Liver (tissue), 9 donors: ENCODE data around the gene ADARB1. TPM values are rescaled to one million over a fixed set of nuclear protein-coding genes. Genes with fewer than 3 reads are reported as not detected.
A peak's percentile ranks its signal among the peaks of the same experiment; 100 is the strongest.

ENCODE experiments used
- DNase-seq: peaks from one replicate; pipeline ENCODE4 v3.0.0-alpha.2; 2017; ENCODE audit warnings: low spot score
- H3K27ac ChIP-seq, 2 donors: one replicate each; pipeline ENCODE4 v1.7.0; 2013; ENCODE audit warnings: inconsistent platforms in 2 of 2, low read length in 2 of 2, control low read depth in 1 of 2, low read depth in 1 of 2, mild to moderate bottlenecking in 1 of 2
- H3K27me3 ChIP-seq, 4 donors: one replicate each; pipeline versions ENCODE4 v1.6.1 to v1.7.0; 2013; ENCODE audit warnings: low read length in 3 of 4, inconsistent platforms in 1 of 4, mild to moderate bottlenecking in 1 of 4, moderate library complexity in 1 of 4; ENCODE audit not compliant: control insufficient read depth in 4 of 4, insufficient read depth in 4 of 4
- H3K36me3 ChIP-seq, 4 donors: one replicate each; pipeline versions ENCODE4 v1.6.1 to v1.7.0; 2013; ENCODE audit warnings: low read length in 3 of 4, mild to moderate bottlenecking in 3 of 4, low read depth in 1 of 4, moderate library complexity in 1 of 4; ENCODE audit not compliant: control insufficient read depth in 4 of 4, insufficient read depth in 3 of 4
- H3K4me1 ChIP-seq, 4 donors: one replicate each; pipeline versions ENCODE4 v1.6.1 to v1.7.0; 2013; ENCODE audit warnings: low read length in 3 of 4, mild to moderate bottlenecking in 3 of 4, moderate library complexity in 1 of 4; ENCODE audit not compliant: control insufficient read depth in 4 of 4, insufficient read depth in 4 of 4
- H3K4me3 ChIP-seq, 3 donors: one replicate each; pipeline versions ENCODE4 v1.6.1 to v1.7.0; 2013; ENCODE audit warnings: low read length in 3 of 3, control low read depth in 1 of 3, low read depth in 1 of 3, mild to moderate bottlenecking in 1 of 3
- H3K9ac ChIP-seq, 2 donors: one replicate each; pipeline ENCODE4 v1.7.0; 2013; ENCODE audit warnings: low read length in 2 of 2, mild to moderate bottlenecking in 2 of 2, moderate library complexity in 2 of 2, control low read depth in 1 of 2, low read depth in 1 of 2
- H3K9me3 ChIP-seq, 4 donors: one replicate each; pipeline versions ENCODE4 v1.6.1 to v1.7.0; 2013; ENCODE audit warnings: low read length in 3 of 4; ENCODE audit not compliant: control insufficient read depth in 4 of 4
- ATF3 ChIP-seq: IDR thresholded peaks from 2 replicates; pipeline ENCODE4 v1.6.1; 2016; ENCODE audit warnings: antibody characterized with exemption
- EGR1 ChIP-seq, 2 donors: IDR thresholded peaks; 2 replicates each; pipeline ENCODE4 v1.6.1; 2016 to 2018; ENCODE audit warnings: antibody characterized with exemption in 2 of 2, low read depth in 2 of 2
- FOXA1 ChIP-seq: IDR thresholded peaks from 2 replicates; pipeline ENCODE4 v1.6.1; 2016; ENCODE audit warnings: antibody characterized with exemption
- FOXA2 ChIP-seq: IDR thresholded peaks from 2 replicates; pipeline ENCODE4 v1.6.1; 2016; ENCODE audit warnings: antibody characterized with exemption
- GABPA ChIP-seq, 2 donors: IDR thresholded peaks in 1 of 2; conservative IDR thresholded peaks in 1 of 2; 2 replicates each; pipeline ENCODE4 v1.6.1; 2016; ENCODE audit warnings: antibody characterized with exemption in 2 of 2, mild to moderate bottlenecking in 1 of 2, moderate library complexity in 1 of 2
- HNF4G ChIP-seq: IDR thresholded peaks from 2 replicates; pipeline ENCODE4 v1.6.1; 2016; ENCODE audit warnings: antibody characterized with exemption
- JUND ChIP-seq, 2 donors: IDR thresholded peaks; 2 replicates each; pipeline ENCODE4 v1.6.1; 2016; ENCODE audit warnings: antibody characterized with exemption in 2 of 2
- MAX ChIP-seq: IDR thresholded peaks from 2 replicates; pipeline ENCODE4 v1.6.1; 2016; ENCODE audit warnings: antibody characterized with exemption
- NR2F2 ChIP-seq: IDR thresholded peaks from 2 replicates; pipeline ENCODE4 v1.6.1; 2016; ENCODE audit warnings: antibody characterized with exemption
- RAD21 ChIP-seq, 2 donors: IDR thresholded peaks; 2 replicates each; pipeline ENCODE4 v1.6.1; 2016; ENCODE audit warnings: antibody characterized with exemption in 2 of 2, mild to moderate bottlenecking in 2 of 2
- REST ChIP-seq: IDR thresholded peaks from 2 replicates; pipeline ENCODE4 v1.6.1; 2016; ENCODE audit warnings: antibody characterized with exemption, mild to moderate bottlenecking
- RXRA ChIP-seq, 2 donors: IDR thresholded peaks; 2 replicates each; pipeline ENCODE4 v1.6.1; 2017 to 2018; ENCODE audit warnings: antibody characterized with exemption in 2 of 2, mild to moderate bottlenecking in 1 of 2
- SP1 ChIP-seq: IDR thresholded peaks from 2 replicates; pipeline ENCODE4 v1.6.1; 2018; ENCODE audit warnings: antibody characterized with exemption, mild to moderate bottlenecking
- TAF1 ChIP-seq: conservative IDR thresholded peaks from 2 replicates; pipeline ENCODE4 v1.6.1; 2016; ENCODE audit warnings: antibody characterized with exemption, mild to moderate bottlenecking
- ZBTB33 ChIP-seq: IDR thresholded peaks from 2 replicates; pipeline ENCODE4 v1.6.1; 2016; ENCODE audit warnings: antibody characterized with exemption
- WGBS: extraction: QIAGEN DNeasy Blood & Tissue Kit; methylation state at CpG from one replicate; pipeline ENCODE4 v1.1.7; 2013; 5-methylcytosine and 5-hydroxymethylcytosine counted together
- polyA plus RNA-seq, 2 donors: library from polyadenylated mRNA; stranded (reverse) in 1 of 2; unstranded in 1 of 2; fragments of 200-250 nt in 1 of 2; fragments of >200 nt in 1 of 2; fragmentation: Nextera tagmentation in 1 of 2; extraction: Ambion mirVana in 1 of 2; gene quantifications; one replicate each; pipeline versions ENCODE4 v1.2.1 to v1.2.3, GENCODE V29; 2013 to 2015
- total RNA-seq, 2 donors: library from RNA; depleted of rRNA; stranded (reverse); fragments of >200 nt; gene quantifications; one replicate each; pipeline ENCODE4 v1.2.3, GENCODE V29; 2014
- TF ChIP-seq, protein P1 (sequence below): fragments of 150-350 bp; IDR thresholded peaks from 2 replicates; pipeline ENCODE4 v1.5.1; 2017; ENCODE audit warnings: improper control_type of control experiment, low read depth, low read length; ENCODE audit not compliant: missing input control
- donor health status: healthy.
- donor health status: healthy.
- donor health status: healthy.
- donor health status: healthy.
- donor health status: healthy.

The ADARB1 gene
- total and polyA plus RNA-seq, 4 donors: 1.6 to 7.8 (median 2.9) TPM

DNA sequence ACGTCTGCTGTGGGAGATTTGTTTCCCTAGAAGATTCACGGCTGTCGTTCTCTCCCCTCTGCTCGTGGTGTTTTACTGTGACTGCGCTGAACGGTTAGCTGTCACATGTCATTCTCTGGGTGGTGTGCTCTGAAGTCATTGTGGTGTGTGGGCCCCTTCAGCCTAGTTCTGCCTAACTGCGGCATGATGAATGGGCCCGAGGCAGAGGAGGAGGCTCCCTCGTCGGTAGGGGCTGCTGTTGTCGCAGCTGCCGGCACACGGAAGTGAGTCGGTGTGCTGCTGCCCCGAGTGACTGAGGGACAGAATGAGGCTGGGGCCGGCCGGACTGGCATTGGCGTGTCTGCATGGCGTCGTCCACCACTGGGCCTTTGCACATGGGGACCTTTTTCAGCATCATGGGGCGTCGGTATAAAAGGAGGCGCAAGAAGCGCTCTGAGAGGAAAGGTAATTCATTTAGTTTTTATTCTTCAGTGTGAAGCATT, 77.9 kb downstream of the ADARB1 start:
- H3K4me1 ChIP-seq: no peaks in the 10 kb centered on the region
- TF ChIP-seq ZBTB33: no peak
- TF ChIP-seq, protein P1, sequence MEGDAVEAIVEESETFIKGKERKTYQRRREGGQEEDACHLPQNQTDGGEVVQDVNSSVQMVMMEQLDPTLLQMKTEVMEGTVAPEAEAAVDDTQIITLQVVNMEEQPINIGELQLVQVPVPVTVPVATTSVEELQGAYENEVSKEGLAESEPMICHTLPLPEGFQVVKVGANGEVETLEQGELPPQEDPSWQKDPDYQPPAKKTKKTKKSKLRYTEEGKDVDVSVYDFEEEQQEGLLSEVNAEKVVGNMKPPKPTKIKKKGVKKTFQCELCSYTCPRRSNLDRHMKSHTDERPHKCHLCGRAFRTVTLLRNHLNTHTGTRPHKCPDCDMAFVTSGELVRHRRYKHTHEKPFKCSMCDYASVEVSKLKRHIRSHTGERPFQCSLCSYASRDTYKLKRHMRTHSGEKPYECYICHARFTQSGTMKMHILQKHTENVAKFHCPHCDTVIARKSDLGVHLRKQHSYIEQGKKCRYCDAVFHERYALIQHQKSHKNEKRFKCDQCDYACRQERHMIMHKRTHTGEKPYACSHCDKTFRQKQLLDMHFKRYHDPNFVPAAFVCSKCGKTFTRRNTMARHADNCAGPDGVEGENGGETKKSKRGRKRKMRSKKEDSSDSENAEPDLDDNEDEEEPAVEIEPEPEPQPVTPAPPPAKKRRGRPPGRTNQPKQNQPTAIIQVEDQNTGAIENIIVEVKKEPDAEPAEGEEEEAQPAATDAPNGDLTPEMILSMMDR: no peak
- TF ChIP-seq FOXA1: no peak
- no peak for TF ChIP-seq ATF3
- TF ChIP-seq RXRA (IDR thresholded peaks at IDR 0.05): no peak
- TF ChIP-seq REST: no peak
- TF ChIP-seq FOXA2: no peak
- no peak for TF ChIP-seq TAF1
- peak; percentile 36 for DNase-seq
- H3K27me3 ChIP-seq: no peaks in the 10 kb centered on the region
- no peak overlapping the region for H3K27ac ChIP-seq
- no peak overlapping the region for H3K4me3 ChIP-seq
- H3K9me3 ChIP-seq: no peaks in the 10 kb centered on the region
- WGBS: 71% methylated on average over 24 of the region's 24 CpGs
- H3K9ac ChIP-seq: no peak overlapping the region
- no peaks in the 10 kb centered on the region for H3K36me3 ChIP-seq

DNA sequence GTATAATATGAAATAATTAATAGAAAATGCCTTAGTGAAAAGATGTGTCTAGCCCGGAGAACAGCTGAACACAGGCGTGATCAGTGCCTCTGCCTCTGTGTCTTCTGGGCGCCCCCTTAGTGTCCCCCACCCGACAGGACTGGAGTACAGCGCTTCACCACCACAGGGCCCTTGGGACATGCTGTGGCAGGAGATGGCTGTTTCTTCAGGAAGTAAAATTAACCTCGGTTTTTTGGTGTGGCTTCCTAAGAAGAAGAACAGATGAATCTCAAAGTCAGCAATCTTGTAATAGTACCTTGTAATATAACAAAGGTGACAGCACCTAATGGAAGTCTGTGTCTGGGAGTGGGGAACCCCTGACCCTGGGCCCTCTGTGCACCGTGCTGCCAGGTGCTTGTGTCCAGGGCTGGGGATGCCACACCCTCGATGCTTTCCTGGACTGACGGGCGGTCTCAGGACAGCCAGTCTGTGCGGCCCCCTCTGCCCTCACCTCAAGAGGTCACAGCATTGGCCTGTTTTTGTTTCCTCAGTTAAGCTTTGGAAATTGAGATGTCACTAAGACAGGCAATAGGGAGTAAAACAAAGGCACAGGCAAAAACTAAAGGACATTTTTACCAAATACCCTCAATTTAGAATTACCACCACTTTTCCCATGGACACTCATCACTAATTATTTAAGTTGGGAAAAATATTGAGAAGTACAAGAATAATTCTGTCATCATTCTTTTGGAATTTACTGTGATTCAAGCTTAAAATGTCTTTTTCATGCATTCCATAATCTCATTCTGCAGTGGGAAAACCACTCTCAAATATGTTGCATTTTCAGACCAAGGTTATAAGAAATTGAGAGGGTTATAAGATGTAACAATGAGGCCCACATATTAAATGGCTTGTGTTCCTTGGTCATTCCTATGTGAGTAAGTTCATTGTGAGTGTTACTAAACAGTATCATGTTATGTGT, 79.3 kb downstream of the ADARB1 start:
- DNase-seq: peak; percentile 17
- Histone ChIP-seq H3K36me3 (no peaks in the 10 kb centered on the region), H3K4me1 (no peaks in the 10 kb centered on the region), H3K4me3 (no peak overlapping the region), H3K9me3 (no peaks in the 10 kb centered on the region), H3K27me3 (no peaks in the 10 kb centered on the region), H3K27ac (no peak overlapping the region), H3K9ac (no peak overlapping the region)
- 87% methylated on average over 11 of the region's 11 CpGs for WGBS
- TF ChIP-seq GABPA (IDR thresholded peaks at IDR 0.05 in 1 of 2, conservative IDR thresholded peaks at IDR 0.05 in 1 of 2) (no peak), JUND (IDR thresholded peaks at IDR 0.05) (no peak), HNF4G (no peak), NR2F2 (no peak), FOXA1 (no peak), RAD21 (IDR thresholded peaks at IDR 0.05) (no peak), MAX (no peak), TAF1 (no peak), FOXA2 (no peak), SP1 (no peak), ZBTB33 (no peak), EGR1 (IDR thresholded peaks at IDR 0.05; ENCODE audit: low read depth in 2 of 2) (no peak), ATF3 (no peak), RXRA (IDR thresholded peaks at IDR 0.05) (no peak)
- TF ChIP-seq, protein P1: no peak
